WERI-Rb-1 (cell line): ENCODE data around the gene LMNB1.

Experiments
- DNase-seq: peaks from one replicate; pipeline ENCODE4 v3.0.0-alpha.2; 2020
- H3K27ac ChIP-seq: fragments of 250-450 bp; sonication (Bioruptor Pico); 2 replicates; pipeline ENCODE4 v1.5.1; 2020; ENCODE audit warnings: mild to moderate bottlenecking, moderate library complexity
- H3K27me3 ChIP-seq: fragments of 250-450 bp; sonication (Bioruptor Pico); 2 replicates; pipeline ENCODE4 v1.5.1; 2021; ENCODE audit warnings: mild to moderate bottlenecking, low read depth, moderate library complexity; ENCODE audit not compliant: insufficient read depth, severe bottlenecking
- H3K36me3 ChIP-seq: fragments of 250-450 bp; sonication (Bioruptor Pico); 2 replicates; pipeline ENCODE4 v1.5.1; 2020; ENCODE audit warnings: mild to moderate bottlenecking, moderate library complexity
- H3K4me3 ChIP-seq: 2 replicates; pipeline ENCODE4 v1.5.1; 2011; ENCODE audit warnings: low read depth, mild to moderate bottlenecking, control low read depth, low read length
- H3K9me3 ChIP-seq: fragments of 250-450 bp; sonication (Bioruptor Pico); 2 replicates; pipeline ENCODE4 v1.5.1; 2021; ENCODE audit warnings: mild to moderate bottlenecking, moderate library complexity; ENCODE audit not compliant: severe bottlenecking
- CTCF ChIP-seq: IDR thresholded peaks from 2 replicates; pipeline ENCODE4 v1.5.1; 2011; ENCODE audit warnings: low read depth, mild to moderate bottlenecking, control low read depth, inconsistent platforms, low read length

The LMNB1 gene

GRCh38 chr5:126883564-126884245 lies 106.8 kb downstream of the LMNB1 start:
- peak overlapping the region; percentile 7; the same call in 1 of the 2 replicates for H3K27ac ChIP-seq
- H3K9me3 ChIP-seq: no peaks in the 10 kb centered on the region
- H3K27me3 ChIP-seq: no peaks in the 10 kb centered on the region
- no peak for TF ChIP-seq CTCF
- H3K4me3 ChIP-seq: no peak overlapping the region
- peak; percentile 84 for DNase-seq
- H3K36me3 ChIP-seq: no peaks in the 10 kb centered on the region

- H3K27ac ChIP-seq: peak overlapping the region; percentile 7; the same call in 1 of the 2 replicates
- no peaks in the 10 kb centered on the region for H3K36me3 ChIP-seq
- H3K27me3 ChIP-seq: no peaks in the 10 kb centered on the region
- H3K4me3 ChIP-seq: no peak overlapping the region
- H3K9me3 ChIP-seq: no peaks in the 10 kb centered on the region
- no peak for TF ChIP-seq CTCF
- DNase-seq: no peak
These were observed 107.4 kb downstream of the LMNB1 start for GRCh38 chr5:126884269-126884819.
